ENCODE measurements around the gene ZNF543. TPM values are rescaled to one million over a fixed set of nuclear protein-coding genes. Genes with fewer than 3 reads are reported as not detected.
"Not testable (repeated sequence)": the region's sequence is repeated elsewhere in the genome, so short reads cannot be mapped to it uniquely, and the experiment has no call there.

The ZNF543 gene
- polyA plus RNA-seq (ENCODE audit: insufficient read length): 5.5 TPM

- peak; percentile 83 for DNase-seq (ENCODE audit: low read depth)
Measured at GRCh38 chr19:57320180-57321084, at the start of gene ZNF543. Gene ZNF543 (plus strand): TSS chr19:57320472. CDS start chr19:57320854, 382 bp downstream.

GRCh38 chr19:57271280-57271679, 49.0 kb upstream of the ZNF543 start:
- DNase-seq (ENCODE audit: low read depth): no peak

GRCh38 chr19:57273014-57273413, 47.3 kb upstream of the ZNF543 start:
- DNase-seq (ENCODE audit: low read depth): no peak

- no peak for DNase-seq (ENCODE audit: low read depth)
Measured at GRCh38 chr19:57276430-57276829, 43.8 kb upstream of the ZNF543 start.

GRCh38 chr19:57278481-57278880, 41.8 kb upstream of the ZNF543 start:
- not testable (repeated sequence) for DNase-seq (ENCODE audit: low read depth)

GRCh38 chr19:57279418-57280164, 40.7 kb upstream of the ZNF543 start:
- DNase-seq (ENCODE audit: low read depth): peak; percentile 95

- DNase-seq (ENCODE audit: low read depth): peak; percentile 96
Measured at GRCh38 chr19:57280165-57280961, 39.9 kb upstream of the ZNF543 start, which contains the start of gene ZNF460. Gene ZNF460 (plus strand): TSS chr19:57280485. CDS start chr19:57280807, 322 bp downstream.

- no peak for DNase-seq (ENCODE audit: low read depth)
Measured at GRCh38 chr19:57280962-57281400, 39.3 kb upstream of the ZNF543 start.

GRCh38 chr19:57282011-57282643, 38.1 kb upstream of the ZNF543 start:
- no peak for DNase-seq (ENCODE audit: low read depth)

GRCh38 chr19:57288373-57288772, 31.9 kb upstream of the ZNF543 start:
- DNase-seq (ENCODE audit: low read depth): no peak

GRCh38 chr19:57290970-57291369, 29.3 kb upstream of the ZNF543 start:
- no peak for DNase-seq (ENCODE audit: low read depth)

- DNase-seq (ENCODE audit: low read depth): no peak
Measured at GRCh38 chr19:57292547-57292946, 27.7 kb upstream of the ZNF543 start.

GRCh38 chr19:57293719-57294118, 26.6 kb upstream of the ZNF543 start:
- no peak for DNase-seq (ENCODE audit: low read depth)

- DNase-seq (ENCODE audit: low read depth): no peak
Measured at GRCh38 chr19:57302020-57302465, 18.2 kb upstream of the ZNF543 start.

GRCh38 chr19:57302727-57303401, 17.4 kb upstream of the ZNF543 start:
- no peak for DNase-seq (ENCODE audit: low read depth)

GRCh38 chr19:57305056-57305455, 15.2 kb upstream of the ZNF543 start:
- DNase-seq (ENCODE audit: low read depth): no peak

- DNase-seq (ENCODE audit: low read depth): no peak
Measured at GRCh38 chr19:57308514-57308913, 11.8 kb upstream of the ZNF543 start.

GRCh38 chr19:57310792-57311191, 9.5 kb upstream of the ZNF543 start:
- no peak for DNase-seq (ENCODE audit: low read depth)

- no peak for DNase-seq (ENCODE audit: low read depth)
Measured at GRCh38 chr19:57314146-57314545, 6.1 kb upstream of the ZNF543 start.

- no peak for DNase-seq (ENCODE audit: low read depth)
Measured at GRCh38 chr19:57317503-57317902, 2.8 kb upstream of the ZNF543 start.

GRCh38 chr19:57319869-57320179, 448 bp upstream of the ZNF543 start:
- DNase-seq (ENCODE audit: low read depth): no peak
